WERI-Rb-1 (cell line): Measurements from ENCODE around the gene MCM7.
A peak's percentile ranks its signal among the peaks of the same experiment; 100 is the strongest.

Source experiments
- DNase-seq: peaks from one replicate; pipeline ENCODE4 v3.0.0-alpha.2; 2020
- H3K27ac ChIP-seq: fragments of 250-450 bp; sonication (Bioruptor Pico); 2 replicates; pipeline ENCODE4 v1.5.1; 2020; ENCODE audit warnings: mild to moderate bottlenecking, moderate library complexity
- H3K27me3 ChIP-seq: fragments of 250-450 bp; sonication (Bioruptor Pico); 2 replicates; pipeline ENCODE4 v1.5.1; 2021; ENCODE audit warnings: mild to moderate bottlenecking, low read depth, moderate library complexity; ENCODE audit not compliant: insufficient read depth, severe bottlenecking
- H3K36me3 ChIP-seq: fragments of 250-450 bp; sonication (Bioruptor Pico); 2 replicates; pipeline ENCODE4 v1.5.1; 2020; ENCODE audit warnings: mild to moderate bottlenecking, moderate library complexity
- H3K4me3 ChIP-seq: 2 replicates; pipeline ENCODE4 v1.5.1; 2011; ENCODE audit warnings: low read depth, mild to moderate bottlenecking, control low read depth, low read length
- H3K9me3 ChIP-seq: fragments of 250-450 bp; sonication (Bioruptor Pico); 2 replicates; pipeline ENCODE4 v1.5.1; 2021; ENCODE audit warnings: mild to moderate bottlenecking, moderate library complexity; ENCODE audit not compliant: severe bottlenecking
- CTCF ChIP-seq: IDR thresholded peaks from 2 replicates; pipeline ENCODE4 v1.5.1; 2011; ENCODE audit warnings: low read depth, mild to moderate bottlenecking, control low read depth, inconsistent platforms, low read length

MCM7 gene

GRCh38 chr7:100081535-100082102 is 19.6 kb downstream of the MCM7 start, which contains the start of gene ZNF3:
ZNF3 (minus strand) TSS chr7:100081723; CDS start chr7:100077357, 4,366 bp downstream.
- TF ChIP-seq CTCF = peak; percentile 88
- Histone ChIP-seq H3K36me3 (peaks cover 40% of the 10 kb centered on the region), H3K27me3 (no peaks in the 10 kb centered on the region), H3K9me3 (no peaks in the 10 kb centered on the region), H3K4me3 (peak within 1 kb of the TSS; percentile 99), H3K27ac (peak within 1 kb of the TSS; percentile 93)
- DNase-seq = peak; percentile 99

- Histone ChIP-seq H3K4me3 (peak overlapping the region; percentile 99), H3K9me3 (no peaks in the 10 kb centered on the region), H3K27me3 (no peaks in the 10 kb centered on the region), H3K27ac (peak overlapping the region; percentile 93), H3K36me3 (peaks cover 46% of the 10 kb centered on the region)
- TF ChIP-seq CTCF = no peak
- peak; percentile 32 for DNase-seq
Observed at GRCh38 chr7:100080907-100081534, 20.2 kb downstream of the MCM7 start.

GRCh38 chr7:100079024-100079560 is 22.1 kb downstream of the MCM7 start:
- no peak overlapping the region for H3K27ac ChIP-seq
- peaks cover 65% of the 10 kb centered on the region for H3K36me3 ChIP-seq
- H3K4me3 ChIP-seq = no peak overlapping the region
- no peak for TF ChIP-seq CTCF
- H3K9me3 ChIP-seq = no peaks in the 10 kb centered on the region
- no peak for DNase-seq
- no peaks in the 10 kb centered on the region for H3K27me3 ChIP-seq

GRCh38 chr7:100077205-100077604 is 24.0 kb downstream of the MCM7 start:
- TF ChIP-seq CTCF = no peak
- Histone ChIP-seq H3K4me3 (no peak overlapping the region), H3K27me3 (no peaks in the 10 kb centered on the region), H3K27ac (no peak overlapping the region), H3K9me3 (peaks cover 13% of the 10 kb centered on the region), H3K36me3 (peaks cover 84% of the 10 kb centered on the region)
- no peak for DNase-seq

GRCh38 chr7:100075418-100075817 is 25.8 kb downstream of the MCM7 start:
- no peak overlapping the region for H3K27ac ChIP-seq
- peaks cover 31% of the 10 kb centered on the region for H3K9me3 ChIP-seq
- H3K36me3 ChIP-seq = peaks cover 98% of the 10 kb centered on the region
- no peaks in the 10 kb centered on the region for H3K27me3 ChIP-seq
- no peak overlapping the region for H3K4me3 ChIP-seq
- TF ChIP-seq CTCF = no peak
- no peak for DNase-seq
